GM23248 (cell line): Measurements from ENCODE around the gene EBLN1.

Experiments
- EZH2 ChIP-seq: fragments of 200-600 bp; sonication (generic); IDR thresholded peaks from 2 replicates; pipeline ENCODE4 v1.6.1; 2018; ENCODE audit warnings: antibody characterized with exemption, mild to moderate bottlenecking; ENCODE audit not compliant: insufficient read depth, poor library complexity, severe bottlenecking
- EZH2phosphoT487 ChIP-seq: fragments of 200-600 bp; sonication (generic); IDR thresholded peaks from 2 replicates; pipeline ENCODE4 v1.6.1; 2018; ENCODE audit warnings: antibody characterized with exemption, moderate library complexity, mild to moderate bottlenecking, low read depth; ENCODE audit not compliant: insufficient read depth

GRCh38 chr10:22159979-22160378 lies 57.8 kb downstream of the EBLN1 start:
- TF ChIP-seq EZH2: no peak
- no peak for TF ChIP-seq EZH2phosphoT487
